Neural crest cell (in vitro differentiated cells): ENCODE results near the gene MED16. TPM values are rescaled to one million over a fixed set of nuclear protein-coding genes. Genes with fewer than 3 reads are reported as not detected.
"Not testable (repeated sequence)": the region's sequence is repeated elsewhere in the genome, so short reads cannot be mapped to it uniquely, and the experiment has no call there.

Experiments
- DNase-seq: peaks from one replicate; pipeline ENCODE4 v3.0.0; 2021; ENCODE audit warnings: low read depth, mixed read lengths, low spot score
- H3K27ac Mint-ChIP-seq: one replicate; pipeline ENCODE4 v1.8.0; 2021; ENCODE audit warnings: mild to moderate bottlenecking, mixed read lengths; ENCODE audit not compliant: unreplicated experiment
- H3K27me3 Mint-ChIP-seq: 2 replicates; pipeline ENCODE4 v1.8.0; 2021; ENCODE audit warnings: low read depth, mild to moderate bottlenecking, mixed read lengths
- H3K36me3 Mint-ChIP-seq: 2 replicates; pipeline ENCODE4 v1.8.0; 2021; ENCODE audit warnings: low read depth, mild to moderate bottlenecking, mixed read lengths
- H3K4me1 Mint-ChIP-seq: 2 replicates; pipeline ENCODE4 v1.8.0; 2021; ENCODE audit warnings: mixed read lengths
- H3K4me3 Mint-ChIP-seq: one replicate; pipeline ENCODE4 v1.8.0; 2021; ENCODE audit warnings: mild to moderate bottlenecking, mixed read lengths
- H3K9me3 Mint-ChIP-seq: 2 replicates; pipeline ENCODE4 v1.8.0; 2021; ENCODE audit warnings: mixed read lengths
- CTCF ChIP-seq: fragments of 200-600 bp; sonication (generic); conservative IDR thresholded peaks from 2 replicates; pipeline ENCODE4 v1.5.0; 2021; ENCODE audit warnings: antibody characterized with exemption, mild to moderate bottlenecking
- total RNA-seq: library from RNA; stranded (reverse); gene quantifications from 2 replicates; pipeline ENCODE4 v1.2.1, GENCODE V29; 2021

Gene MED16
- total RNA-seq, 1 donor from 2014 or later = 77.7 TPM

GRCh38 chr19:898663-899062 lies 5.7 kb upstream of the MED16 start:
- no peaks in the 10 kb centered on the region for H3K36me3 Mint-ChIP-seq
- TF ChIP-seq CTCF = no peak
- peaks cover 3% of the 10 kb centered on the region for H3K4me1 Mint-ChIP-seq
- H3K27me3 Mint-ChIP-seq = no peaks in the 10 kb centered on the region
- no peak overlapping the region for H3K4me3 Mint-ChIP-seq
- no peaks in the 10 kb centered on the region for H3K9me3 Mint-ChIP-seq
- H3K27ac Mint-ChIP-seq = no peak overlapping the region
- DNase-seq = no peak

- DNase-seq = no peak
- no peak overlapping the region for H3K4me3 Mint-ChIP-seq
- no peak overlapping the region for H3K27ac Mint-ChIP-seq
Measured at GRCh38 chr19:897442-898039, 4.6 kb upstream of the MED16 start.

GRCh38 chr19:896999-897398 lies 4.0 kb upstream of the MED16 start:
- H3K4me3 Mint-ChIP-seq = peak overlapping the region; percentile 38
- H3K9me3 Mint-ChIP-seq = no peaks in the 10 kb centered on the region

More at GRCh38 chr19:897442-898039, 4.6 kb upstream of the MED16 start:
- peaks cover 6% of the 10 kb centered on the region for H3K27me3 Mint-ChIP-seq
- TF ChIP-seq CTCF = no peak
- no peaks in the 10 kb centered on the region for H3K9me3 Mint-ChIP-seq
- no peaks in the 10 kb centered on the region for H3K36me3 Mint-ChIP-seq
- H3K4me1 Mint-ChIP-seq = peaks cover 10% of the 10 kb centered on the region

GRCh38 chr19:896434-896833 lies 3.4 kb upstream of the MED16 start:
- no peak for TF ChIP-seq CTCF

More at GRCh38 chr19:896999-897398, 4.0 kb upstream of the MED16 start:
- no peak overlapping the region for H3K27ac Mint-ChIP-seq
- no peaks in the 10 kb centered on the region for H3K36me3 Mint-ChIP-seq
- TF ChIP-seq CTCF = no peak
- DNase-seq = no peak
- peaks cover 6% of the 10 kb centered on the region for H3K27me3 Mint-ChIP-seq
- H3K4me1 Mint-ChIP-seq = peaks cover 10% of the 10 kb centered on the region

GRCh38 chr19:892243-892893 lies 619 bp downstream of the MED16 start:
- Mint-ChIP-seq H3K4me1 (peaks cover 10% of the 10 kb centered on the region), H3K27me3 (peaks cover 6% of the 10 kb centered on the region), H3K4me3 (peak overlapping the region; percentile 89), H3K9me3 (no peaks in the 10 kb centered on the region), H3K27ac (no peak overlapping the region), H3K36me3 (no peaks in the 10 kb centered on the region)
- no peak for DNase-seq
- no peak for TF ChIP-seq CTCF

More at GRCh38 chr19:896434-896833, 3.4 kb upstream of the MED16 start:
- Mint-ChIP-seq H3K27me3 (peaks cover 6% of the 10 kb centered on the region), H3K9me3 (no peaks in the 10 kb centered on the region), H3K4me3 (peak overlapping the region; percentile 38), H3K27ac (no peak overlapping the region), H3K4me1 (peaks cover 10% of the 10 kb centered on the region), H3K36me3 (no peaks in the 10 kb centered on the region)
- DNase-seq = no peak

GRCh38 chr19:891421-892200 lies 1.4 kb downstream of the MED16 start:
- H3K4me1 Mint-ChIP-seq = peaks cover 10% of the 10 kb centered on the region
- DNase-seq, H3K27ac Mint-ChIP-seq, H3K9me3 Mint-ChIP-seq, H3K36me3 Mint-ChIP-seq, H3K27me3 Mint-ChIP-seq: not testable (repeated sequence)
- peak overlapping the region; percentile 89 for H3K4me3 Mint-ChIP-seq
